ENCODE measurements around the gene FETUB. TPM values are rescaled to one million over a fixed set of nuclear protein-coding genes. Genes with fewer than 3 reads are reported as not detected.
"Not testable (repeated sequence)": the region's sequence is repeated elsewhere in the genome, so short reads cannot be mapped to it uniquely, and the experiment has no call there.

The FETUB gene
- total RNA-seq, 4 donors from 2014 or later = not detected

DNA sequence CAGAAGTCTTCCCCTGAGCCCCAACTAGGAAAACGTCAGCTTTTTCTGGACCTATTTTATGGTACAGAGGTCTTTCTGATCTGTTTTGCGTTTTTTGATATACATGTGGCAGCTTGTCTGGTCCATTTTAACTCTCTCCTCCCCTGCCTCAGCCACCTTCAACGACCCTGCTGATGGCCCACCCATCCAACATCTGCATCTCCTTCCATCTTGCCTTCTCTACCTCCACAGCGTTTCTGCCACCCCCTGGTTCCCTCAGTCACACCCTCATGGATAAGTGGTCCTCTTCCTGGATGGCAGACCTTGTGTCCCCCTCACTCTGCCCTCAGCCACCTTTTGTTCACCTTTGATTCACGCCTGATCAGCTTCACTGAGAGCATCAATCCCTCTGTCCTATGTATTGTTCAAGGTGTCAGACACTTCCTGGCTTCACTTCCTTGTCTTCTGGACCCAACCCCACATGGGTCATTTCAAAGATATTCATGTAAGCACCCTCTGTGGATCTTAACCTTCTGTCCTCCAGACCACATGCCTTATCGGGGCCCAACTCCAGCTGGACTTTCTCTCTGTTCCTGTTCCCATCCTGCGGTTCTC, 13.8 kb upstream of the FETUB start:
- no peak for TF ChIP-seq POLR2A (IDR thresholded peaks at IDR 0.05)
- TF ChIP-seq, protein P1, sequence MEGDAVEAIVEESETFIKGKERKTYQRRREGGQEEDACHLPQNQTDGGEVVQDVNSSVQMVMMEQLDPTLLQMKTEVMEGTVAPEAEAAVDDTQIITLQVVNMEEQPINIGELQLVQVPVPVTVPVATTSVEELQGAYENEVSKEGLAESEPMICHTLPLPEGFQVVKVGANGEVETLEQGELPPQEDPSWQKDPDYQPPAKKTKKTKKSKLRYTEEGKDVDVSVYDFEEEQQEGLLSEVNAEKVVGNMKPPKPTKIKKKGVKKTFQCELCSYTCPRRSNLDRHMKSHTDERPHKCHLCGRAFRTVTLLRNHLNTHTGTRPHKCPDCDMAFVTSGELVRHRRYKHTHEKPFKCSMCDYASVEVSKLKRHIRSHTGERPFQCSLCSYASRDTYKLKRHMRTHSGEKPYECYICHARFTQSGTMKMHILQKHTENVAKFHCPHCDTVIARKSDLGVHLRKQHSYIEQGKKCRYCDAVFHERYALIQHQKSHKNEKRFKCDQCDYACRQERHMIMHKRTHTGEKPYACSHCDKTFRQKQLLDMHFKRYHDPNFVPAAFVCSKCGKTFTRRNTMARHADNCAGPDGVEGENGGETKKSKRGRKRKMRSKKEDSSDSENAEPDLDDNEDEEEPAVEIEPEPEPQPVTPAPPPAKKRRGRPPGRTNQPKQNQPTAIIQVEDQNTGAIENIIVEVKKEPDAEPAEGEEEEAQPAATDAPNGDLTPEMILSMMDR (IDR thresholded peaks at IDR 0.05) = no peak
- H3K9me3 ChIP-seq = no peaks in the 10 kb centered on the region
- DNase-seq = no peak
- H3K27me3 ChIP-seq = no peaks in the 10 kb centered on the region
- H3K4me3 ChIP-seq = no peak overlapping the region
- no peaks in the 10 kb centered on the region for H3K36me3 ChIP-seq
- H3K4me1 ChIP-seq = no peaks in the 10 kb centered on the region
- no peak overlapping the region for H3K27ac ChIP-seq

DNA sequence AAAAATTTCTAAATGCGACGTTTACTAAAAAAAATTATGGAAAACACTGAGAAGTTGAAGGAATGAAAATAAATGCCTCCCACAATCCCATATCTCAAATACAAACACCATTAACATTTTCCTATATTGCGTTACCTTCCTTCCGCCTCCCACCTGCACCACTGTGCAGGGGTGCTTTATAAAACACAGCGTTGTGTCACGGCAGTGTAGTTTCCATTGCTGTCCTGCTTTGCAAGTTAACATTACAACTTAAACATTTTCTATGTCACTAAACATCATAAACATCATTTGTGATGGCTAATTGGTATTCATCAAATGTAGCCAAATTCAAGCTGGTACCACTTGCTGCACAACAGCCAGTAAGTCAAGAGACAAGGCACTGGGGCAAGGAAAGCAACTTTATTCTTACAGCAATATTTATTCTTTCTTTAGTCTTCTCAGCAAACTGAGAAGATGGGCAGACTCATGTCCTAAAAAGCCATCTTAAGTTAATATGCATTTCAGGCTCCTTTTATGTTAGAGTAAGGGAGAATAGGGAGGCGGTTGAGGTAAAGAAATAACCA, 12.3 kb upstream of the FETUB start:
- no peak for TF ChIP-seq POLR2A (IDR thresholded peaks at IDR 0.05)
- TF ChIP-seq, protein P1 (IDR thresholded peaks at IDR 0.05) = no peak
- no peaks in the 10 kb centered on the region for H3K9me3 ChIP-seq
- H3K36me3 ChIP-seq = no peaks in the 10 kb centered on the region
- H3K27ac ChIP-seq = no peak overlapping the region
- H3K27me3 ChIP-seq = no peaks in the 10 kb centered on the region
- DNase-seq = no peak
- no peaks in the 10 kb centered on the region for H3K4me1 ChIP-seq
- no peak overlapping the region for H3K4me3 ChIP-seq

DNA sequence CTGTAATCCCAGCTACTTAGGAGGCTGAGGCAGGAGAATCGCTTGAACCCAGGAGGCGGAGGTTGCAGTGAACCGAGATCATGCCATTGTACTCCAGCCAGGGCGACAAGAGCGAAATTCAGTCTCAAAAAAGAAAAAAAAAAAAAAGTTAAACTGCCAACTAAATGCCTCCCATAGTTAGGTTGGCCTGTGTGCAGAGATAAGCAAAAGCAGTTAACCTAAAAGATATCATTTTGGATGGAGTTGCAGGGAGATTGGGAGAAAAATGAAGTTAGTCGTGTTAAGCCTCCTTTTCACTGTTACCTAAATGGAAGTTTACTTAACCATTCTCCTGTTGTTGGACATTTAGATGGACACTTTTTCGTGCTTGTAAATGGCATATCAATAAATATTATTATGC, 11.4 kb upstream of the FETUB start:
- Histone ChIP-seq H3K9me3 (no peaks in the 10 kb centered on the region), H3K36me3 (no peaks in the 10 kb centered on the region), H3K27ac (no peak overlapping the region), H3K4me3 (no peak overlapping the region), H3K27me3 (no peaks in the 10 kb centered on the region), H3K4me1 (no peaks in the 10 kb centered on the region)
- TF ChIP-seq, protein P1 (IDR thresholded peaks at IDR 0.05) = no peak
- no peak for TF ChIP-seq POLR2A (IDR thresholded peaks at IDR 0.05)
- no peak for DNase-seq

DNA sequence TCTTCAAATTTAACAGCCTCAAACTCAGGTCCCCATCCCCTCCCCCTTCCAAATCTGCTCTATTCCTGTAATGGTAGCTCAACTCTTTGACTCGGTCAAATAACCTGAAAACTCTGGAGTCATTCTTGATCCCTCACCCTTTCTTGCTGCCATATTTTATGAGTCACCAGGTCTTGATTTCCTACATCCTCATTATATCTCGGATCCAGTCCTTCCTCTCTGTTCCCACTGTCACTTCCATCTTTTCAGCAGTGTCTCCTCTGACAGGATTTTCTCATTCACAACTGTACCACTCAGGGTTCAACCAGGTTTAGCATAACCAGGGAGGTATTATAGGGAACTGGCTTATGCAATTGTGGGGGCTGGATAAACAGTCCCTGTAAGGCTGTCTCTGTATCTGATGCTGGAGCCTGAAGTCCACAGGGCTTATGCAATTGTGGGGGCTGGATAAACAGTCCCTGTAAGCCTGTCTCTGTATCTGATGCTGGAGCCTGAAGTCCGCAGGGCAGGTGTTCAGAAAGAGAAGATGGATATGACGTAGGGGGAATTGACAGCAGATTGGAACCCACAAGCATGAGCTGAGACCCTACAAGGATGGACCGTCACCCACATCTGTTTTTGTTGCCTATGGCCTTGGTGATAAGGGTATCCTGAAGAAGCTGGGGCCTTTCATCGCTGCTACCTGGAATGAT, 9.1 kb upstream of the FETUB start:
- Histone ChIP-seq H3K4me3 (no peak overlapping the region), H3K4me1 (no peaks in the 10 kb centered on the region), H3K27ac (no peak overlapping the region), H3K9me3 (no peaks in the 10 kb centered on the region), H3K36me3 (no peaks in the 10 kb centered on the region), H3K27me3 (no peaks in the 10 kb centered on the region)
- DNase-seq = no peak
- TF ChIP-seq, protein P1 (IDR thresholded peaks at IDR 0.05) = no peak
- TF ChIP-seq POLR2A (IDR thresholded peaks at IDR 0.05) = no peak

DNA sequence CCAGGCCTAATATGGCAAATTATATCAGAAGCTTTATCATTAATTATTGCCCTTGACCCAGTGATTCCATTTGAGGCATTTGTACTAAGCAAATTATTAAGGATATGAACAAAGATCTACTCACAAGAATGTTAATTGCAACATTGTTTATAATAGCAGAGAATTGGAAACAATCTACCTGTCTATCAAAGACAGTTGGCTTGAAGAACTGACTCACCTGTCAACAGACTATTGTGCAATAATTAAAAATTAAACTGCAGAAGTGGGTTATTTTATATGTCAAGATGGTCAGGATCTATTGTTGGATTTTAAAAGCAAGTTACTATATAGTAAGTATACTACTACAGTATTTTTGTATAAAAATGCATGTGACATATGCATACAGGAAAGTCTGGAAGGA, 6.7 kb upstream of the FETUB start:
- Histone ChIP-seq H3K27me3 (no peaks in the 10 kb centered on the region), H3K36me3 (no peaks in the 10 kb centered on the region), H3K4me1 (no peaks in the 10 kb centered on the region), H3K9me3 (no peaks in the 10 kb centered on the region), H3K27ac (no peak overlapping the region), H3K4me3 (no peak overlapping the region)
- no peak for DNase-seq
- TF ChIP-seq, protein P1 (IDR thresholded peaks at IDR 0.05) = no peak
- no peak for TF ChIP-seq POLR2A (IDR thresholded peaks at IDR 0.05)

DNA sequence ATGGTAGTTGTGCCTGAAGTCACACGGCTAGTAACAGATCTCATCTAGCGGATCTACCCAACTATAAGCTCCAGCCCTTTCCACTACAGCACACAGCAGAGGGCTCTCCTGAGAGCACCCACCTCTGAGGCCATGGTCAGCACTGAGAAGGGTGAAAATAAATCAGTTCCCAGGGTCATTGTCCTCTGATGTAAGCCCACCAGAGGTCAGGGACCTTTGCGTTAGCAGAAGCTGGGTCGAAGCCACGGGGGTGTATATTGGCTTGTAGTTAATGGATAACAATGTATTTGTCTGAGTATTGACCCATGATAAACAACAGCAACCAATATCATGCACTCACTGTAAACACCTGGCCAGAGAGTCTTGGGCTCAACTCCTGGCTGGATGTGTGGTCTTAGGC, 6.0 kb upstream of the FETUB start:
- H3K9me3 ChIP-seq, H3K27me3 ChIP-seq, H3K27ac ChIP-seq, H3K36me3 ChIP-seq, DNase-seq, H3K4me3 ChIP-seq, H3K4me1 ChIP-seq: not testable (repeated sequence)

All from Peyer's patch (tissue), 4 donors.